ENCODE measurements around the gene PEAK1. TPM values are rescaled to one million over a fixed set of nuclear protein-coding genes. Genes with fewer than 3 reads are reported as not detected.
"Not testable (repeated sequence)": the region's sequence is repeated elsewhere in the genome, so short reads cannot be mapped to it uniquely, and the experiment has no call there.

Gene PEAK1
- total RNA-seq, 1 donor from 2014 or later: 132 TPM

DNA sequence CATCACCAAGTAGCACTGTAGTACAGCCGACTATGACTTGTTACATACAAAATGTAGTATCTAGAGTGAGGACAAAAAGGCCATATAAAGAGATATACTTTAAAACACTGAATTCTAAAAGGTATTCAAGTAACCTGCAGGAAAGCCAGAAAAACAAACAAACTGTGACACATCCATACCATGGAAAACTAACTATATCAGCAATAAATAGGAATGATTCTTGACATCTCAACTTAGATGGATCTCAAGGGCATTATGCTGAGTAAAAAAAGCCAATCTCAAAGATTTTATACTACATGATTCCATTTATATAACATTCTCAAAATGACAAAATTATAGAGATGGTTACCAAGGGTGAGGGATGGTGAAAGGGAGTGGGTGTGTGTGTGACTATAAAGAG is 143.0 kb downstream of the PEAK1 start:
- no peak for DNase-seq (ENCODE audit: low spot score)
- intact Hi-C loops (cut with DNase I): no loop called here

DNA sequence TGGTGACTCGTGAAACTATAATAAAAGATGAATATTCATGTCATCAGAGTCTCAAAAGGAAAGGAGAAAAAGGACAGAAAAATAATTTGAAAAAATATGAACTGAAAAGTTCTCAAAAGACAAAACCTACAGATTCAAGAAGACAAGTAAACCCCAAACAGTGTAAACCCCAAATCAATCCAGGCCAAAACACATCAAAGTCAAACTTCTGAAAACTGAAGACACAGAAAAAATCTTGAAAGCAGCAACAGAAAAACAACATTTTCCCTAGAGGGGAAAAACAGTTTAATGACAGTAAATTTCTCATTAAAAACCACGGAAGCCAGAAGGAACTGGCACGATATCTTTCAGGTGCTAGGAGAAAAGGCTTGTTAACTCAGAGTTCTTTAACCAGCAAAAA is 143.8 kb downstream of the PEAK1 start:
- no peak for DNase-seq (ENCODE audit: low spot score)
- intact Hi-C loops (cut with DNase I): no loop called here

GRCh38 chr15:77273136-77273535 is 146.8 kb downstream of the PEAK1 start:
- DNase-seq (ENCODE audit: low spot score); intact Hi-C loops (cut with DNase I): not testable (repeated sequence)

DNA sequence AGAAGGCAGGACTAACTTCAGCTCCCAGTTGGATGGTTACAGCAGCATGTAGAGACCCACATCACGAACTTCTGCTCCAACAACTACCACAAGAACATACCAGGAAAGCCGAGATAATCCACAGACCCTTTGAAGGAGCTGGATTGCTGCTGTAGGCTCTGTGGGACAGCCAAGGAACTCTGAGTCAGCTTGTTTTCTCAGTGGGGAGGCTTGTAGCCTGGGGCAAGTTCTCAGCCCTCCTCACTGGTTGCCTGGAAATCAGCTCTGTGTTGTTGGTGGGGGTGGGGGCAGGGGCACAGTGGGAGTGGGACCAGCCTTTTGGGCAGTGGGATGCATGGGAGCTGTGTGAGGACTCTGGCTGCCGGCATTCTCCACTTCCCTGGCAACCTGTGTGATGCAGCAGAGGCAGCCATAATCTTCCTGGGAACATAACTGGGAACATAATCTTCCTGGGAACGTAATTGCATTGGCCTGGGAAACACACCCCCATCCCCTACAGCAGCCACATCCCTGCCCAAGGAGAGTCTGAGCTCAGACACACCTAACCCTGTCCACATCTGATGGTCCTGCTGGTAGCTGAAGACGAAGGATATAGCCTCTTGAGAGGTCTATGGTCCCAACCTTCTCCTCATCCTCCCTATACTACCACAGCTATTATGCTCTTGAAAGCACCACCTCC is 153.1 kb downstream of the PEAK1 start:
- intact Hi-C loops (cut with DNase I): no loop called here
- no peak for DNase-seq (ENCODE audit: low spot score)

- DNase-seq (ENCODE audit: low spot score): no peak
- intact Hi-C loops (cut with DNase I): no loop called here
Observed at GRCh38 chr15:77255385-77255784, 164.5 kb downstream of the PEAK1 start.

DNA sequence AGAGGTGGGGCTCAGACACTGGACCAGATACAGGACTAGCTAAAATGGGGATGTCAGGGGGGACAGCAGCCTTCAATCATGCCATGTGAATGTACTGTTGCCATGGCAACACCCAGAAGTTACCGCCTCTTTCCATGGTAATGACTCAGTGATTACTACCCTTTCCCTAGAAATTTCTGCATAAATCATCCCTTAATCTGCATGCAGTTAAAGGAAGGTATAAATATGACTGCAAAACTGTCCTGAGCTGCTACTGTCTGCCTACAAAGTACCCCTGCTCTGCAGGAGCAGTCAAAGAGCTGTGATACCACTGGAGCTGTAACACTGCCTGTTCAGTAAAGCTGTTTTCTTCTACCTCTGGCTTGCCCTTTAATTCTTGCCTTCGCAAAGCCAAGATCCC is 168.2 kb downstream of the PEAK1 start:
- intact Hi-C loops (cut with DNase I): no loop called here
- no peak for DNase-seq (ENCODE audit: low spot score)

DNA sequence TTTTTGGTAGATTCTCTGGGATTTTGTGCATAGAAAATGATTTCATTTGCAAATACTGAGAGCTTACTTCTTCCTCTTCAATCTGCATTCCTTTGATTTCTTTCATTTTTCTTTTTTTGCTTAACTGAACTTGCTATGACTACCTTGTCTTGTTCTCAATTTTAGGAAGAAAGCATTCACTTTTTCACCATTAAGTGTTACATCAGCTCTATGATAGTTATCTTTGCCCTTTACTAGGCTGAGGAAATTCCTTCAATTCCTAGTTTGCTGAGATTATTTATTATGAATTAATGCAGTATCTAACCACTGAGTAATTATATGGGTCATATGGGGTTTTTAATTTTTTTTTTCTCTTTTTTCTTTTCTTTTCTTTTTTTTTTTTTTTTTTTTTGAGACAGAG is 172.8 kb downstream of the PEAK1 start:
- DNase-seq (ENCODE audit: low spot score): no peak
- intact Hi-C loops (cut with DNase I): no loop called here

DNA sequence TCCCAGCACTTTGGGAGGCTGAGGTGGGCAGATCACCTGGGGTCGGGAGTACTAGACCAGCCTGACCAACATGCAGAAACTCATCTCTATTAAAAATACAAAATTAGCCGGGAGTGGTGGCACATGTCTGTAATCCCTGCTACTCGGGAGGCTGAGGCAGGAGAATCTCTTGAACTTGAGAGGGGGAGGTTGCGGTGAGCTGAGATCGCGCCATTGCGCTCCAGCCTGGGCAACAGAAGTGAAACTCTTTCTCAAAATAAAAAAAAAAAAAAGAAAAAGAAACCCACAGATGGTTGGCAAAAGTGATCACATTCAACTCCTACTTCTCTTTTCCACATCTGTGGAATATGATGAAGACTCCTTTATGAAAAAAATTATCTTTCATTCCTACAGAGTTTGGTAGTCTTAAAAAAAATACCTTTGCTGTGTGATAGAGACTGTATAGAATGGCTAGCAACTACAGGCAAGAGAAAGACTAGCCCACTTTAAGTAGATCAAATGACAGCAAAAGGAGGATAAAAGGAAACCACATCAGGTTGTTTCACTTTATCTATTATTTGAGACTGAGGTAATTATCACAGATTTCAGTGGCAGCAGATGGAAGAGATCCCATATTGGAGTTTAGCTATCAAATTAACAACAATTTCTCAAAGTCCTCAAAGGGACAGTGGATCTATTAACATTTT is 176.0 kb downstream of the PEAK1 start:
- DNase-seq (ENCODE audit: low spot score): no peak
- intact Hi-C loops (cut with DNase I): no loop called here

- DNase-seq (ENCODE audit: low spot score): no peak
- intact Hi-C loops (cut with DNase I): no loop called here
Observed at GRCh38 chr15:77243135-77243534, 176.8 kb downstream of the PEAK1 start.

GRCh38 chr15:77239882-77240608 is 179.9 kb downstream of the PEAK1 start:
- intact Hi-C loops (cut with DNase I): no loop called here
- DNase-seq (ENCODE audit: low spot score): no peak

- intact Hi-C loops (cut with DNase I): no loop called here
Observed at GRCh38 chr15:77235566-77235965, 184.3 kb downstream of the PEAK1 start.

DNA sequence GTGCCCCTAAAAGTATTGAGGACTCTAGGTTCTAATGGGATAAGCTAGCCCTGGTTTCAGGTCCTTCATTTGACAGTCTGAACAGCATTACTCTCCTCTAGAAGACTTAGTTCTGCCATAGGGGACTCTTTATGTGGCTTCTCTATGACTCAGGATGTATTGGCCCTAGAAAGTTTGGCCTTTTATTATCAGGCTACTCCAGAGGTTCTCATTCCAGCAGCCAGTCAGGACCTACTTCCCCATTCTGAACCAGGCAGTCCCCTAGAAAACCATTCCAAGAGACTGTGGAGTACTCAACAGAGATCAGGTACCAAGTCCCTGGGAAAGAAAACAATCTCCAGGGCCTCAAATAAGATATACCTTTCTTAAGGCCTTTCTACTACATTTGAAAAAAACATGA is 191.1 kb downstream of the PEAK1 start:
- DNase-seq (ENCODE audit: low spot score): no peak
- intact Hi-C loops (cut with DNase I): no loop called here

More at GRCh38 chr15:77235566-77235965, 184.3 kb downstream of the PEAK1 start:
- no peak for DNase-seq (ENCODE audit: low spot score)

- no peak for DNase-seq (ENCODE audit: low spot score)
- intact Hi-C loops (cut with DNase I): no loop called here
Observed at GRCh38 chr15:77226652-77227051, 193.3 kb downstream of the PEAK1 start.

DNA sequence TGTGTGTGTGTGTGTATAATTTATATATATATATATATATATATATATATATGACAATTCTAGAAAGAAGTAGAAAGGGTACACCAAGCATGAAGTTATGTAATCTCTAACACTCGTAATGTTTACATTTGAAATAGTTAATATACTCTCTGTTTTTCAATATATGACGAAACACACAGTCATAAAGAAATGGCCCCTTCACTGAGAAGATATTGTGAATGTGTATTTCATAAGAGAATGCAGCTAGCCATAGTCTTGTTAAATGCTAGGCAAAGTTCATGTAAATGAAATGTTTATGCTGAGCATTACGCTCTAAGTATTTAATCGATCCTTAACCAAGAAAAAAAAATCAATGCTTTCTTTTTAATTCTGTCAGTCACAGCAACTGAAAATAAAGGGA is 194.3 kb downstream of the PEAK1 start:
- intact Hi-C loops (cut with DNase I): no loop called here
- no peak for DNase-seq (ENCODE audit: low spot score)

DNA sequence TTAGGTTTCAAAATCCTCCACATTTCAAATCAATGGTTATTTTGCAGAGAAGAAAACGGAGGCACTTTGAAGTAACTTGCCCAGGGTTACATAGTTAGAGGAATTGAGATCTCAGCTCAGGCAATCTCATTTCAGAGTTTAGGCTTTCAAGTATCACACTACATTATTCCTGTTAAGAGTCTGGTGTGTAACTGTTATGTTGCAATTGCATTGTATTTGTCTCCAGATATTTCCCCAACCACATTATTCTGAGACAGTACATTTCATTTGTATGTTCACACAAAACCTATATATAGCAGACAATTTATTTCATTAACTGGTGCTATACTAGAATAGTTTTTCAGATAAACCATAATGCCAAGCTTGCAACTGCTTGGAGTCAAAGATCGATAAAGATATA is 194.8 kb downstream of the PEAK1 start:
- DNase-seq (ENCODE audit: low spot score): no peak
- intact Hi-C loops (cut with DNase I): no loop called here

GRCh38 chr15:77224352-77224751 is 195.6 kb downstream of the PEAK1 start:
- no peak for DNase-seq (ENCODE audit: low spot score)
- intact Hi-C loops (cut with DNase I): no loop called here

- intact Hi-C loops (cut with DNase I): no loop called here
- no peak for DNase-seq (ENCODE audit: low spot score)
Observed at GRCh38 chr15:77221708-77222107, 198.2 kb downstream of the PEAK1 start.

- intact Hi-C loops (cut with DNase I): no loop called here
- DNase-seq (ENCODE audit: low spot score): no peak
Observed at GRCh38 chr15:77221174-77221573, 198.7 kb downstream of the PEAK1 start.

DNA sequence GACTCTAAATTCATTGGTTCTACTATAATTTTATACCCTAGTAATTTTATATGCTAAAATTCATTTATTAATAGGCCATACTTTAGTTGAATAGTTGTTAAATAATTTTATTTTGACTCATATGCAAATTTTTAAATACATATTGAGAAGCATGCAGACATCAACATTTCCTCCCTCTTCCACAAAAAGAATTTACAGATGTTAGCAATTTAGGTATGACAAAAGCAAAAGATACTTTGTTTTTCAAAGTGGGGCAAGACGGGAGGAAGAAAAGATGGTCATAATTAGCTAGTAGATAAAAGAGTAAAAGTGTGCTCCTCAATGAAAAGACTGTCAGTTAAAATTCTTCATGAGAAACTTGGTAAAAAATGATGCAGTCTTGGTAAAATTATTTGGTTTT is 200.1 kb downstream of the PEAK1 start:
- DNase-seq (ENCODE audit: low spot score): no peak

GRCh38 chr15:77209221-77209620 is 210.7 kb downstream of the PEAK1 start:
- DNase-seq (ENCODE audit: low spot score): no peak

More for the DNA sequence above, 200.1 kb downstream of the PEAK1 start:
- intact Hi-C loops (cut with DNase I): no loop called here

DNA sequence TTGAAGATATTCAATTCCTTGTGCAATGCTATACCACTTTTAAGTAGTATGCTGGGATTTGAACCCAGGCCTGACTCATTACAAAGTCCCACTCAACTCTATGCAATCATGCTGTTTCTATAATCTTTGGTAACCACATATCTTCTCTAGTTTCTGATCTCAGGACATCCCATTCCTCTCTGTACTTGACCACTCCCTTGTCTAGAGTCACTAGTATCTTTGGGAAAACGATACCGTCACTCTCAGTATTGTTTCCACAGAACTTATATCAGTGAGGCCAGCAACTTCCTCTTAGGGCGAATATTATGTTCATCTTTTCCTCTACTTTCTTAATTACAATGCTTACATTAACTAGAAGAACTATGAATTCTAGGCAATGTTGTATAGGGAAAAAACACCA is 211.7 kb downstream of the PEAK1 start:
- DNase-seq (ENCODE audit: low spot score): no peak
- intact Hi-C loops (cut with DNase I): no loop called here

More at GRCh38 chr15:77209221-77209620, 210.7 kb downstream of the PEAK1 start:
- intact Hi-C loops (cut with DNase I): no loop called here

Measured in cardiac septum (tissue), 1 donor.